ENCODE measurements around the gene DTNA. TPM values are rescaled to one million over a fixed set of nuclear protein-coding genes. Genes with fewer than 3 reads are reported as not detected.
"Not testable (repeated sequence)": the region's sequence is repeated elsewhere in the genome, so short reads cannot be mapped to it uniquely, and the experiment has no call there.

DTNA gene
- total RNA-seq, 1 experiment from 2014 or later, result 9.0 TPM

- Mint-ChIP-seq H3K27ac (ENCODE audit: unreplicated experiment) (no peak overlapping the region), H3K4me3 (ENCODE audit: low read depth, unreplicated experiment) (no peak overlapping the region), H3K9me3 (ENCODE audit: low read depth, unreplicated experiment) (no peaks in the 10 kb centered on the region), H3K36me3 (ENCODE audit: insufficient read depth, unreplicated experiment) (peaks cover 8% of the 10 kb centered on the region), H3K27me3 (ENCODE audit: unreplicated experiment) (no peaks in the 10 kb centered on the region), H3K4me1 (ENCODE audit: low read depth, unreplicated experiment) (peaks cover 23% of the 10 kb centered on the region)
- DNase-seq, result no peak
- BruUV-seq (replicated peaks), result no TSS peak
- CTCF ChIA-PET, result no interaction called here
- TF ChIP-seq CTCF (IDR thresholded peaks at IDR 0.05; ENCODE audit: unreplicated experiment), result no peak
- intact Hi-C loops (cut with micrococcal nuclease; ENCODE audit: unreplicated experiment), result loop anchor here (5.0 kb wide), 1 partner anchor 47 kb away; no protein-coding TSS in a partner anchor
Observed at GRCh38 chr18:34709104-34709503, 994 bp upstream of the DTNA start.

- Mint-ChIP-seq H3K36me3 (ENCODE audit: insufficient read depth, unreplicated experiment) (peaks cover 8% of the 10 kb centered on the region), H3K27ac (ENCODE audit: unreplicated experiment) (no peak overlapping the region), H3K4me1 (ENCODE audit: low read depth, unreplicated experiment) (peaks cover 23% of the 10 kb centered on the region), H3K27me3 (ENCODE audit: unreplicated experiment) (no peaks in the 10 kb centered on the region), H3K4me3 (ENCODE audit: low read depth, unreplicated experiment) (no peak overlapping the region), H3K9me3 (ENCODE audit: low read depth, unreplicated experiment) (no peaks in the 10 kb centered on the region)
- no peak for DNase-seq
- no TSS peak for BruUV-seq (replicated peaks)
- intact Hi-C loops (cut with micrococcal nuclease; ENCODE audit: unreplicated experiment), result no loop called here
- TF ChIP-seq CTCF (IDR thresholded peaks at IDR 0.05; ENCODE audit: unreplicated experiment), result no peak
- CTCF ChIA-PET, result interaction anchor here (1.8 kb wide), 1 partner anchor 49 kb away, joined by 5 read pairs; no protein-coding TSS in a partner anchor
Observed at GRCh38 chr18:34710458-34710914, 388 bp downstream of the DTNA start.

GRCh38 chr18:34710934-34711333, 836 bp downstream of the DTNA start:
- CTCF ChIA-PET, result interaction anchor here (1.8 kb wide), 1 partner anchor 50 kb away, joined by 5 read pairs; no protein-coding TSS in a partner anchor
- no peak overlapping the region for H3K27ac Mint-ChIP-seq (ENCODE audit: unreplicated experiment)

GRCh38 chr18:34716111-34716510, 6.0 kb downstream of the DTNA start:
- H3K27ac Mint-ChIP-seq (ENCODE audit: unreplicated experiment); H3K9me3 Mint-ChIP-seq (ENCODE audit: low read depth, unreplicated experiment); BruUV-seq (replicated peaks); DNase-seq; H3K36me3 Mint-ChIP-seq (ENCODE audit: insufficient read depth, unreplicated experiment); H3K4me3 Mint-ChIP-seq (ENCODE audit: low read depth, unreplicated experiment); H3K27me3 Mint-ChIP-seq (ENCODE audit: unreplicated experiment); CTCF ChIA-PET; intact Hi-C loops (cut with micrococcal nuclease; ENCODE audit: unreplicated experiment); H3K4me1 Mint-ChIP-seq (ENCODE audit: low read depth, unreplicated experiment): not testable (repeated sequence)

More at GRCh38 chr18:34710934-34711333, 836 bp downstream of the DTNA start:
- Mint-ChIP-seq H3K9me3 (ENCODE audit: low read depth, unreplicated experiment) (no peaks in the 10 kb centered on the region), H3K4me1 (ENCODE audit: low read depth, unreplicated experiment) (peaks cover 23% of the 10 kb centered on the region), H3K4me3 (ENCODE audit: low read depth, unreplicated experiment) (no peak overlapping the region), H3K27me3 (ENCODE audit: unreplicated experiment) (no peaks in the 10 kb centered on the region), H3K36me3 (ENCODE audit: insufficient read depth, unreplicated experiment) (peaks cover 8% of the 10 kb centered on the region)
- no peak for DNase-seq
- intact Hi-C loops (cut with micrococcal nuclease; ENCODE audit: unreplicated experiment), result no loop called here
- no TSS peak for BruUV-seq (replicated peaks)
- TF ChIP-seq CTCF (IDR thresholded peaks at IDR 0.05; ENCODE audit: unreplicated experiment), result no peak

- CTCF ChIA-PET, result no interaction called here
- no peak for DNase-seq
- intact Hi-C loops (cut with micrococcal nuclease; ENCODE audit: unreplicated experiment), result no loop called here
- H3K4me3 Mint-ChIP-seq (ENCODE audit: low read depth, unreplicated experiment), result no peak overlapping the region
- peaks cover 9% of the 10 kb centered on the region for H3K4me1 Mint-ChIP-seq (ENCODE audit: low read depth, unreplicated experiment)
- BruUV-seq (replicated peaks), result no TSS peak
- no peaks in the 10 kb centered on the region for H3K27me3 Mint-ChIP-seq (ENCODE audit: unreplicated experiment)
- no peak for TF ChIP-seq CTCF (IDR thresholded peaks at IDR 0.05; ENCODE audit: unreplicated experiment)
- H3K27ac Mint-ChIP-seq (ENCODE audit: unreplicated experiment), result no peak overlapping the region
- no peaks in the 10 kb centered on the region for H3K36me3 Mint-ChIP-seq (ENCODE audit: insufficient read depth, unreplicated experiment)
- H3K9me3 Mint-ChIP-seq (ENCODE audit: low read depth, unreplicated experiment), result no peaks in the 10 kb centered on the region
Observed at GRCh38 chr18:34718610-34719009, 8.5 kb downstream of the DTNA start.
